K562 (cell line): ENCODE data around the gene MOSPD3. TPM values are rescaled to one million over a fixed set of nuclear protein-coding genes. Genes with fewer than 3 reads are reported as not detected.
A peak's percentile ranks its signal among the peaks of the same experiment; 100 is the strongest.

Source experiments
- E2F3 ChIP-seq: fragments of 250-450 bp; sonication (Bioruptor Pico); IDR thresholded peaks from 2 replicates; pipeline ENCODE4 v1.4.0; 2020; ENCODE audit warnings: mild to moderate bottlenecking
- JUNB ChIP-seq: fragments of 450-650 bp; formaldehyde crosslinking; conservative IDR thresholded peaks from 2 replicates; pipeline ENCODE4 v1.4.0; 2020; ENCODE audit warnings: mild to moderate bottlenecking
- ZBTB49 ChIP-seq: sonication (generic); formaldehyde crosslinking; IDR thresholded peaks from 2 replicates; pipeline ENCODE4 v1.8.0; 2022; ENCODE audit warnings: missing genetic modification reagents, mild to moderate bottlenecking, borderline replicate concordance
- ZBTB7A ChIP-seq: IDR thresholded peaks from 2 replicates; pipeline ENCODE4 v1.6.1; 2011; ENCODE audit warnings: low read depth, mild to moderate bottlenecking, low read length, moderate library complexity, borderline replicate concordance; ENCODE audit not compliant: control insufficient read depth
- ZEB2 ChIP-seq: fragments of 450-650 bp; IDR thresholded peaks from 2 replicates; pipeline ENCODE4 v1.6.1; 2016
- ZNF449 ChIP-seq: fragments of 250-450 bp; sonication (Bioruptor Pico); IDR thresholded peaks from 2 replicates; pipeline ENCODE4 v1.8.0; 2022; ENCODE audit warnings: moderate library complexity, mild to moderate bottlenecking, inconsistent platforms
- polyA plus RNA-seq, 8 experiments: library from polyadenylated mRNA; depleted of rRNA in 4 of 8; stranded (reverse) in 5 of 8; unstranded in 3 of 8; fragments of >200 nt; fragmentation: Nextera tagmentation in 2 of 8; fragmentation: Illumina TruSeq in 1 of 8; extraction: Ambion mirVana in 2 of 8; extraction: Trizol in 1 of 8; gene quantifications; 2 replicates each; pipeline versions ENCODE4 v1.2.1 to v1.2.3, GENCODE V29; 2011 to 2014; ENCODE audit warnings: inconsistent platforms in 1 of 8, missing spikeins in 1 of 8
- total RNA-seq, 7 experiments: library from RNA; depleted of rRNA in 6 of 7; stranded (reverse); fragments of >200 nt in 6 of 7; fragmentation: Illumina TruSeq in 2 of 7; extraction: Trizol in 2 of 7; gene quantifications; 2 replicates each; pipeline versions ENCODE4 v1.2.1 to v1.2.3, GENCODE V29; 2011 to 2021; ENCODE audit warnings: low replicate concordance in 1 of 7
- TF ChIP-seq, protein P1 (sequence below): sonication (generic); formaldehyde crosslinking; IDR thresholded peaks from 2 replicates; pipeline ENCODE4 v1.8.1; 2023; ENCODE audit warnings: mild to moderate bottlenecking, missing genetic modification reagents
- TF ChIP-seq, protein P2 (sequence below): fragments of 450-650 bp; IDR thresholded peaks from 2 replicates; pipeline ENCODE4 v1.6.1; 2018; ENCODE audit not compliant: partially characterized antibody
- TF ChIP-seq, protein P3 (sequence below): conservative IDR thresholded peaks from 2 replicates; pipeline ENCODE4 v1.6.1; 2011; ENCODE audit warnings: low read depth, mild to moderate bottlenecking, low read length; ENCODE audit not compliant: control insufficient read depth
- TF ChIP-seq, protein P4 (sequence below), 2 experiments: fragments of 450-650 bp; IDR thresholded peaks; 2 replicates each; pipeline ENCODE4 v1.6.1; 2018; ENCODE audit warnings: mild to moderate bottlenecking in 2 of 2, low read depth in 1 of 2; ENCODE audit not compliant: partially characterized antibody in 2 of 2

MOSPD3 gene
- total and polyA plus RNA-seq, 9 of the 15 experiments (the other 6 are each of a cell fraction or from before 2014, with no cell fraction given): 1.4 to 32.1 (median 7.3) TPM

GRCh38 chr7:100655908-100656674 is 43.8 kb downstream of the MOSPD3 start, which contains the start of gene ACTL6B (continued):
- TF ChIP-seq ZEB2 (no peak), JUNB (CRISPR knock-in tag) (no peak), ZBTB49 (CRISPR knock-in tag) (peak; percentile 91), ZBTB7A (peak; percentile 49; the same call in 1 of the 2 replicates), ZNF449 (CRISPR knock-in tag) (no peak), E2F3 (CRISPR knock-in tag) (peak; percentile 86)
- TF ChIP-seq, protein P1, sequence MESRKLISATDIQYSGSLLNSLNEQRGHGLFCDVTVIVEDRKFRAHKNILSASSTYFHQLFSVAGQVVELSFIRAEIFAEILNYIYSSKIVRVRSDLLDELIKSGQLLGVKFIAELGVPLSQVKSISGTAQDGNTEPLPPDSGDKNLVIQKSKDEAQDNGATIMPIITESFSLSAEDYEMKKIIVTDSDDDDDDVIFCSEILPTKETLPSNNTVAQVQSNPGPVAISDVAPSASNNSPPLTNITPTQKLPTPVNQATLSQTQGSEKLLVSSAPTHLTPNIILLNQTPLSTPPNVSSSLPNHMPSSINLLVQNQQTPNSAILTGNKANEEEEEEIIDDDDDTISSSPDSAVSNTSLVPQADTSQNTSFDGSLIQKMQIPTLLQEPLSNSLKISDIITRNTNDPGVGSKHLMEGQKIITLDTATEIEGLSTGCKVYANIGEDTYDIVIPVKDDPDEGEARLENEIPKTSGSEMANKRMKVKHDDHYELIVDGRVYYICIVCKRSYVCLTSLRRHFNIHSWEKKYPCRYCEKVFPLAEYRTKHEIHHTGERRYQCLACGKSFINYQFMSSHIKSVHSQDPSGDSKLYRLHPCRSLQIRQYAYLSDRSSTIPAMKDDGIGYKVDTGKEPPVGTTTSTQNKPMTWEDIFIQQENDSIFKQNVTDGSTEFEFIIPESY (CRISPR knock-in tag): peak; percentile 77
- TF ChIP-seq, protein P2, sequence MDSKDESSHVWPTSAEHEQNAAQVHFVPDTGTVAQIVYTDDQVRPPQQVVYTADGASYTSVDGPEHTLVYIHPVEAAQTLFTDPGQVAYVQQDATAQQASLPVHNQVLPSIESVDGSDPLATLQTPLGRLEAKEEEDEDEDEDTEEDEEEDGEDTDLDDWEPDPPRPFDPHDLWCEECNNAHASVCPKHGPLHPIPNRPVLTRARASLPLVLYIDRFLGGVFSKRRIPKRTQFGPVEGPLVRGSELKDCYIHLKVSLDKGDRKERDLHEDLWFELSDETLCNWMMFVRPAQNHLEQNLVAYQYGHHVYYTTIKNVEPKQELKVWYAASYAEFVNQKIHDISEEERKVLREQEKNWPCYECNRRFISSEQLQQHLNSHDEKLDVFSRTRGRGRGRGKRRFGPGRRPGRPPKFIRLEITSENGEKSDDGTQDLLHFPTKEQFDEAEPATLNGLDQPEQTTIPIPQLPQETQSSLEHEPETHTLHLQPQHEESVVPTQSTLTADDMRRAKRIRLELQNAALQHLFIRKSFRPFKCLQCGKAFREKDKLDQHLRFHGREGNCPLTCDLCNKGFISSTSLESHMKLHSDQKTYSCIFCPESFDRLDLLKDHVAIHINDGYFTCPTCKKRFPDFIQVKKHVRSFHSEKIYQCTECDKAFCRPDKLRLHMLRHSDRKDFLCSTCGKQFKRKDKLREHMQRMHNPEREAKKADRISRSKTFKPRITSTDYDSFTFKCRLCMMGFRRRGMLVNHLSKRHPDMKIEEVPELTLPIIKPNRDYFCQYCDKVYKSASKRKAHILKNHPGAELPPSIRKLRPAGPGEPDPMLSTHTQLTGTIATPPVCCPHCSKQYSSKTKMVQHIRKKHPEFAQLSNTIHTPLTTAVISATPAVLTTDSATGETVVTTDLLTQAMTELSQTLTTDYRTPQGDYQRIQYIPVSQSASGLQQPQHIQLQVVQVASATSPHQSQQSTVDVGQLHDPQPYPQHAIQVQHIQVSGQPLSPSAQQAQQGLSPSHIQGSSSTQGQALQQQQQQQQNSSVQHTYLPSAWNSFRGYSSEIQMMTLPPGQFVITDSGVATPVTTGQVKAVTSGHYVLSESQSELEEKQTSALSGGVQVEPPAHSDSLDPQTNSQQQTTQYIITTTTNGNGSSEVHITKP: peak; percentile 10
- TF ChIP-seq, protein P3, sequence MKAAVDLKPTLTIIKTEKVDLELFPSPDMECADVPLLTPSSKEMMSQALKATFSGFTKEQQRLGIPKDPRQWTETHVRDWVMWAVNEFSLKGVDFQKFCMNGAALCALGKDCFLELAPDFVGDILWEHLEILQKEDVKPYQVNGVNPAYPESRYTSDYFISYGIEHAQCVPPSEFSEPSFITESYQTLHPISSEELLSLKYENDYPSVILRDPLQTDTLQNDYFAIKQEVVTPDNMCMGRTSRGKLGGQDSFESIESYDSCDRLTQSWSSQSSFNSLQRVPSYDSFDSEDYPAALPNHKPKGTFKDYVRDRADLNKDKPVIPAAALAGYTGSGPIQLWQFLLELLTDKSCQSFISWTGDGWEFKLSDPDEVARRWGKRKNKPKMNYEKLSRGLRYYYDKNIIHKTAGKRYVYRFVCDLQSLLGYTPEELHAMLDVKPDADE: peak; percentile 96
- TF ChIP-seq, protein P4, sequence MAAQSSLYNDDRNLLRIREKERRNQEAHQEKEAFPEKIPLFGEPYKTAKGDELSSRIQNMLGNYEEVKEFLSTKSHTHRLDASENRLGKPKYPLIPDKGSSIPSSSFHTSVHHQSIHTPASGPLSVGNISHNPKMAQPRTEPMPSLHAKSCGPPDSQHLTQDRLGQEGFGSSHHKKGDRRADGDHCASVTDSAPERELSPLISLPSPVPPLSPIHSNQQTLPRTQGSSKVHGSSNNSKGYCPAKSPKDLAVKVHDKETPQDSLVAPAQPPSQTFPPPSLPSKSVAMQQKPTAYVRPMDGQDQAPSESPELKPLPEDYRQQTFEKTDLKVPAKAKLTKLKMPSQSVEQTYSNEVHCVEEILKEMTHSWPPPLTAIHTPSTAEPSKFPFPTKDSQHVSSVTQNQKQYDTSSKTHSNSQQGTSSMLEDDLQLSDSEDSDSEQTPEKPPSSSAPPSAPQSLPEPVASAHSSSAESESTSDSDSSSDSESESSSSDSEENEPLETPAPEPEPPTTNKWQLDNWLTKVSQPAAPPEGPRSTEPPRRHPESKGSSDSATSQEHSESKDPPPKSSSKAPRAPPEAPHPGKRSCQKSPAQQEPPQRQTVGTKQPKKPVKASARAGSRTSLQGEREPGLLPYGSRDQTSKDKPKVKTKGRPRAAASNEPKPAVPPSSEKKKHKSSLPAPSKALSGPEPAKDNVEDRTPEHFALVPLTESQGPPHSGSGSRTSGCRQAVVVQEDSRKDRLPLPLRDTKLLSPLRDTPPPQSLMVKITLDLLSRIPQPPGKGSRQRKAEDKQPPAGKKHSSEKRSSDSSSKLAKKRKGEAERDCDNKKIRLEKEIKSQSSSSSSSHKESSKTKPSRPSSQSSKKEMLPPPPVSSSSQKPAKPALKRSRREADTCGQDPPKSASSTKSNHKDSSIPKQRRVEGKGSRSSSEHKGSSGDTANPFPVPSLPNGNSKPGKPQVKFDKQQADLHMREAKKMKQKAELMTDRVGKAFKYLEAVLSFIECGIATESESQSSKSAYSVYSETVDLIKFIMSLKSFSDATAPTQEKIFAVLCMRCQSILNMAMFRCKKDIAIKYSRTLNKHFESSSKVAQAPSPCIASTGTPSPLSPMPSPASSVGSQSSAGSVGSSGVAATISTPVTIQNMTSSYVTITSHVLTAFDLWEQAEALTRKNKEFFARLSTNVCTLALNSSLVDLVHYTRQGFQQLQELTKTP (IDR thresholded peaks at IDR 0.05; ENCODE audit: low read depth in 1 of 2, partially characterized antibody in 2 of 2): peak in 1 of 2 experiments; percentile 90
